Measurements from ENCODE around the gene WNT16. TPM values are rescaled to one million over a fixed set of nuclear protein-coding genes. Genes with fewer than 3 reads are reported as not detected.

WNT16 gene
- total RNA-seq, 1 donor = under 0.01 TPM

DNA sequence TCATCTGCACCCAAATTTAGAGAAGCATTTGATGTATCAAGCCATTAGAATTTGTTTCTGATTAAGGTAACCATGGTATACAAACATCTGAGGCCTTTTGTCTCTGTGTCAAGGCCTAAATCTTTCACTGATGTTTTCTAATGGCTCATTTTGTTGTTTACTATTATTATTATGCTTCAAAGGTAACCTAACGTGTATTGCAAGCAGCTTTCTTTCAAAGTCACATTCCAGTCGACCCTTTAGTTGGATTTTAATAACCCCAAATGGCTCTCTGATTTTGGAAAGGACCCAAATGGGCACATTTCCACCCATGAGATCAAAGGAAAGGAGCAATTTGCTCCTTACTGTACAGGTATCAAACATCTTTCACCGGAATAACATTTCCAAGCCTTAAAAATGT is 46.7 kb upstream of the WNT16 start:
- H3K36me3 ChIP-seq (ENCODE audit: insufficient read depth, low read length) = no peaks in the 10 kb centered on the region
- H3K27me3 ChIP-seq (ENCODE audit: insufficient read depth, low read length) = no peaks in the 10 kb centered on the region
- H3K79me2 ChIP-seq (ENCODE audit: insufficient read depth, low read length) = no peaks in the 10 kb centered on the region
- TF ChIP-seq, protein P1, sequence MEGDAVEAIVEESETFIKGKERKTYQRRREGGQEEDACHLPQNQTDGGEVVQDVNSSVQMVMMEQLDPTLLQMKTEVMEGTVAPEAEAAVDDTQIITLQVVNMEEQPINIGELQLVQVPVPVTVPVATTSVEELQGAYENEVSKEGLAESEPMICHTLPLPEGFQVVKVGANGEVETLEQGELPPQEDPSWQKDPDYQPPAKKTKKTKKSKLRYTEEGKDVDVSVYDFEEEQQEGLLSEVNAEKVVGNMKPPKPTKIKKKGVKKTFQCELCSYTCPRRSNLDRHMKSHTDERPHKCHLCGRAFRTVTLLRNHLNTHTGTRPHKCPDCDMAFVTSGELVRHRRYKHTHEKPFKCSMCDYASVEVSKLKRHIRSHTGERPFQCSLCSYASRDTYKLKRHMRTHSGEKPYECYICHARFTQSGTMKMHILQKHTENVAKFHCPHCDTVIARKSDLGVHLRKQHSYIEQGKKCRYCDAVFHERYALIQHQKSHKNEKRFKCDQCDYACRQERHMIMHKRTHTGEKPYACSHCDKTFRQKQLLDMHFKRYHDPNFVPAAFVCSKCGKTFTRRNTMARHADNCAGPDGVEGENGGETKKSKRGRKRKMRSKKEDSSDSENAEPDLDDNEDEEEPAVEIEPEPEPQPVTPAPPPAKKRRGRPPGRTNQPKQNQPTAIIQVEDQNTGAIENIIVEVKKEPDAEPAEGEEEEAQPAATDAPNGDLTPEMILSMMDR (IDR thresholded peaks at IDR 0.05; ENCODE audit: extremely low read depth, low read depth, low read length) = no peak
- H3K4me3 ChIP-seq (ENCODE audit: insufficient read depth, low read length) = no peak overlapping the region
- no peaks in the 10 kb centered on the region for H4K20me1 ChIP-seq (ENCODE audit: insufficient read depth, low read length)
- H3K4me2 ChIP-seq (ENCODE audit: insufficient read depth, low read length) = no peak overlapping the region
- no peak overlapping the region for H2AFZ ChIP-seq (ENCODE audit: low read length)
- no peak overlapping the region for H3K27ac ChIP-seq (ENCODE audit: low read depth, low read length)
- peak; percentile 11 for DNase-seq (ENCODE audit: insufficient read length, low spot score, missing footprints)
- H3K4me1 ChIP-seq (ENCODE audit: insufficient read depth, low read length) = peaks cover 34% of the 10 kb centered on the region
- H3K9me3 ChIP-seq (ENCODE audit: low read depth, low read length) = no peaks in the 10 kb centered on the region

DNA sequence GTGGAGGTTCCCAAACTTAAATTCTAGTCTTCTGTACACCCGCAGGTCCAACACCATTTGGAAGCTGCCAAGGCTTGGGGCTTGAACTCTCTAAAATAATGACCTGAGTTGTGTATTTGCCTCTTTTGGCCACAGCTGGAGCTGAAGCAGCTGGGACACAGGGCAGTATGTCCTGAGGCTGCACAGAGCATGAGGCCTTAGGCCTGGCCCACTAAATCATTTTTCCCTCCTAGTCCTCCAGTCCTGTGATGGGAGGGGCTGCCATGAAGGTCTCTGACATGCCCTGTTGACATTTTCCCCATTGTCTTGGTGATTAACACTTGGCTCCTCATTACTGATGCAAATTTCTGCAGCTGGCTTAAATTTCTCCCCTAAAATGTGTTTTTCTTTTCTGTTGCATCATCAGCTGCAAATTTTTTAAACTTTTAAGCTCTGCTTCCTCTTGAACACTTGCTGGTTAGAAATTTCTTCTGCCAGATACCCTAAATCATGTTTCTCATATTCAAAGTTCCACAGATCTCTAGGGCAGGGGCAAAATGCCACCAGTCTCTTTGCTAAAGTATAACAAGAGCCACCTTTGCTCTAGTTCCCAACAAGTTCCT is 43.6 kb upstream of the WNT16 start:
- H4K20me1 ChIP-seq (ENCODE audit: insufficient read depth, low read length) = no peaks in the 10 kb centered on the region
- TF ChIP-seq, protein P1 (IDR thresholded peaks at IDR 0.05; ENCODE audit: extremely low read depth, low read depth, low read length) = no peak
- H3K36me3 ChIP-seq (ENCODE audit: insufficient read depth, low read length) = no peaks in the 10 kb centered on the region
- H3K79me2 ChIP-seq (ENCODE audit: insufficient read depth, low read length) = no peaks in the 10 kb centered on the region
- no peak for DNase-seq (ENCODE audit: insufficient read length, low spot score, missing footprints)
- peaks cover 25% of the 10 kb centered on the region for H3K4me1 ChIP-seq (ENCODE audit: insufficient read depth, low read length)
- H3K27ac ChIP-seq (ENCODE audit: low read depth, low read length) = no peak overlapping the region
- H3K4me2 ChIP-seq (ENCODE audit: insufficient read depth, low read length) = no peak overlapping the region
- no peaks in the 10 kb centered on the region for H3K9me3 ChIP-seq (ENCODE audit: low read depth, low read length)
- H3K27me3 ChIP-seq (ENCODE audit: insufficient read depth, low read length) = no peaks in the 10 kb centered on the region
- H3K4me3 ChIP-seq (ENCODE audit: insufficient read depth, low read length) = no peak overlapping the region
- H2AFZ ChIP-seq (ENCODE audit: low read length) = no peak overlapping the region

DNA sequence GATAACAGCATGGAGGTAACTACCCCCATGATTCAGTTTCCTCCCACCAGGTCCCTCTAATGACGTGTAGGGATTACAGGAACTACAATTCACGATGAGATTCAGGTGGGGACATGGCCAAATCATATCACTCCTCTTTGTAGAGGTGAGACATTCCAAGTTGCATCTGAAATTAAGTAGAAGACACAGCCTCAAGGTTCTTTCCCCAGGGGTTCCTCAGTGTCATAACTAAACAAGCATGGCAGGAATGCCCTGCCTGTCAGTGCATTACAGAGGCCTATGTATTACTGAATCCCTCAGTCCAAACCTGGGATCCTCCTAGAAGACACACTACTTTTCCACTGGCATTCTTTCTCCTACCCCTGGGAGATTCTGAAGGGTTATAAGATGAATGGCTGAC is 42.6 kb upstream of the WNT16 start:
- DNase-seq (ENCODE audit: insufficient read length, low spot score, missing footprints) = no peak
- Histone ChIP-seq H3K4me3 (ENCODE audit: insufficient read depth, low read length) (no peak overlapping the region), H3K36me3 (ENCODE audit: insufficient read depth, low read length) (no peaks in the 10 kb centered on the region), H3K4me2 (ENCODE audit: insufficient read depth, low read length) (no peak overlapping the region), H3K27me3 (ENCODE audit: insufficient read depth, low read length) (no peaks in the 10 kb centered on the region), H3K4me1 (ENCODE audit: insufficient read depth, low read length) (peaks cover 15% of the 10 kb centered on the region), H4K20me1 (ENCODE audit: insufficient read depth, low read length) (no peaks in the 10 kb centered on the region), H3K79me2 (ENCODE audit: insufficient read depth, low read length) (no peaks in the 10 kb centered on the region), H3K27ac (ENCODE audit: low read depth, low read length) (no peak overlapping the region), H2AFZ (ENCODE audit: low read length) (no peak overlapping the region), H3K9me3 (ENCODE audit: low read depth, low read length) (no peaks in the 10 kb centered on the region)
- TF ChIP-seq, protein P1 (IDR thresholded peaks at IDR 0.05; ENCODE audit: extremely low read depth, low read depth, low read length) = no peak

DNA sequence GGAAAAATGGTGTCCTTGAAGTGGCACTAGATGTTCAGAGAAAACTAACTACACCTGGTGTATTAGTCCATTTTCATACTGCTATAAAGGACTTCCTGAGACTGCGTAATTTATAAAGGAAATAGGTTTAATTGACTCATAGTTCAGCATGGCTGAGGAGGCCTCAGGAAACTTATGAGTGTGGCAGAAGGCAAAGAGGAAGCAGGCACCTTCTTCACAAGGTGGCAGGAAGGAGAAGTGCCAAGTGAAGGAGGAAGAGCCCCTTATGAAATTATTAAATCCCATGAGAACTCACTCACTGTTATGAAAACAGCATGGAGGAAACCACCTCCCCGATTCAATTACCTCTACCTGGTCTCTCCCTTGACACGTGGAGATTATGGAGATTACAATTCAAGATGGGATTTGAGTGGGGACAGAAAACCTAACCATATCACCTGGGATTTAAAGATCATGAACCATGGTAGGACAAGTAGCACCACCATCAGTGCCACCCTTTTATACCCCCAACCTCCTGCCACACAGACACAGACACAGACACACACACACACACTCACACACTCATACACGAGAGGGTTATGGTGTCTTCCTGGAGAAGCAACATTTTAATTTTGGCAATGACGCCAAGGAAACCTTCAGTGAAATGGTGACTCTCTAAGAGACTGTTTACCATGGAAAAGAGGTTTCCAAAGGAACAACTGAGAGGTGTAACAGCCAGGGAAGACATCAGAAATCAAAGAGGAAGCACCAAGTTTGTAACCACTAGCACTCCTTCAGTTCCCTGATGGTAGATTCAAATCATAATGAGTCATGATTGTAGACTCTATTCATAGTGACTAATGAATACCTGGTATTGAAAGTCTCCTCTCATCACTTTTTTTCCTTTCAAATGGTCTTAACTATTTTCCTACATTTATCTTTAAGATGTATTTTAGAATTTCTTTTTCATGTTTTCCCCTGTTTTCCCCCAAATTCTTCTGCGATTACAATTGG is 41.8 kb upstream of the WNT16 start:
- no peak overlapping the region for H3K4me2 ChIP-seq (ENCODE audit: insufficient read depth, low read length)
- H3K4me3 ChIP-seq (ENCODE audit: insufficient read depth, low read length) = no peak overlapping the region
- TF ChIP-seq, protein P1 (IDR thresholded peaks at IDR 0.05; ENCODE audit: extremely low read depth, low read depth, low read length) = no peak
- no peaks in the 10 kb centered on the region for H3K27me3 ChIP-seq (ENCODE audit: insufficient read depth, low read length)
- H2AFZ ChIP-seq (ENCODE audit: low read length) = no peak overlapping the region
- H3K4me1 ChIP-seq (ENCODE audit: insufficient read depth, low read length) = peaks cover 15% of the 10 kb centered on the region
- DNase-seq (ENCODE audit: insufficient read length, low spot score, missing footprints) = no peak
- no peaks in the 10 kb centered on the region for H3K9me3 ChIP-seq (ENCODE audit: low read depth, low read length)
- H3K36me3 ChIP-seq (ENCODE audit: insufficient read depth, low read length) = no peaks in the 10 kb centered on the region
- no peaks in the 10 kb centered on the region for H4K20me1 ChIP-seq (ENCODE audit: insufficient read depth, low read length)
- H3K79me2 ChIP-seq (ENCODE audit: insufficient read depth, low read length) = no peaks in the 10 kb centered on the region
- peak overlapping the region; percentile 42 for H3K27ac ChIP-seq (ENCODE audit: low read depth, low read length)
